ENCODE results near the gene TMEM123.

Gene TMEM123

GRCh38 chr11:102430158-102430836 is 22.3 kb downstream of the TMEM123 start:
- ATAC-seq = no peak
- no peak for TF ChIP-seq TCF4 (CRISPR knock-in tag; IDR thresholded peaks at IDR 0.05; ENCODE audit: borderline replicate concordance)
- no peak for TF ChIP-seq POU6F1 (CRISPR knock-in tag; IDR thresholded peaks at IDR 0.05; ENCODE audit: borderline replicate concordance, low read depth)
- TF ChIP-seq ARNTL (CRISPR knock-in tag; IDR thresholded peaks at IDR 0.05; ENCODE audit: borderline replicate concordance, low read depth) = no peak
- TF ChIP-seq ZFP3 (CRISPR knock-in tag; IDR thresholded peaks at IDR 0.05) = no peak
- TF ChIP-seq CREB5 (CRISPR knock-in tag; IDR thresholded peaks at IDR 0.05; ENCODE audit: low read depth) = no peak
- no peak for TF ChIP-seq CSDC2 (CRISPR knock-in tag; IDR thresholded peaks at IDR 0.05)
- no peak for TF ChIP-seq ZNF70 (CRISPR knock-in tag; IDR thresholded peaks at IDR 0.05)
- TF ChIP-seq ESRRG (CRISPR knock-in tag; IDR thresholded peaks at IDR 0.05) = no peak
- TF ChIP-seq ZNF8 (CRISPR knock-in tag; IDR thresholded peaks at IDR 0.05) = no peak
- no peak for TF ChIP-seq ZFP30 (CRISPR knock-in tag; IDR thresholded peaks at IDR 0.05)
- TF ChIP-seq TOX (CRISPR knock-in tag; IDR thresholded peaks at IDR 0.05; ENCODE audit: borderline replicate concordance) = no peak
- TF ChIP-seq PPARA (CRISPR knock-in tag; IDR thresholded peaks at IDR 0.05; ENCODE audit: borderline replicate concordance) = no peak
- no peak for TF ChIP-seq OSR1 (CRISPR knock-in tag; IDR thresholded peaks at IDR 0.05)
- TF ChIP-seq ISL1 (CRISPR knock-in tag; IDR thresholded peaks at IDR 0.05) = no peak

- ATAC-seq = no peak
- TF ChIP-seq POU6F1 (CRISPR knock-in tag; IDR thresholded peaks at IDR 0.05; ENCODE audit: borderline replicate concordance, low read depth) = no peak
- no peak for TF ChIP-seq PATZ1 (CRISPR knock-in tag; IDR thresholded peaks at IDR 0.05; ENCODE audit: borderline replicate concordance)
Observed at GRCh38 chr11:102429691-102430090, 22.9 kb downstream of the TMEM123 start.

- ATAC-seq = no peak
- no peak for TF ChIP-seq ZNF8 (CRISPR knock-in tag; IDR thresholded peaks at IDR 0.05)
- TF ChIP-seq PATZ1 (CRISPR knock-in tag; IDR thresholded peaks at IDR 0.05; ENCODE audit: borderline replicate concordance) = no peak
- TF ChIP-seq ZNF565 (CRISPR knock-in tag; conservative IDR thresholded peaks at IDR 0.05; ENCODE audit: low read depth) = no peak
- TF ChIP-seq GLIS3 (CRISPR knock-in tag; IDR thresholded peaks at IDR 0.05) = no peak
- TF ChIP-seq ZNF70 (CRISPR knock-in tag; IDR thresholded peaks at IDR 0.05) = no peak
- no peak for TF ChIP-seq ZFP30 (CRISPR knock-in tag; IDR thresholded peaks at IDR 0.05)
- no peak for TF ChIP-seq ZC3H10 (CRISPR knock-in tag; IDR thresholded peaks at IDR 0.05)
- TF ChIP-seq CSRNP3 (CRISPR knock-in tag; IDR thresholded peaks at IDR 0.05) = no peak
- no peak for TF ChIP-seq POU6F1 (CRISPR knock-in tag; IDR thresholded peaks at IDR 0.05; ENCODE audit: borderline replicate concordance, low read depth)
- no peak for TF ChIP-seq BACH2 (CRISPR knock-in tag; IDR thresholded peaks at IDR 0.05; ENCODE audit: borderline replicate concordance)
- TF ChIP-seq RARB (CRISPR knock-in tag; IDR thresholded peaks at IDR 0.05) = no peak
- no peak for TF ChIP-seq TOX (CRISPR knock-in tag; IDR thresholded peaks at IDR 0.05; ENCODE audit: borderline replicate concordance)
- no peak for TF ChIP-seq ISL1 (CRISPR knock-in tag; IDR thresholded peaks at IDR 0.05)
- TF ChIP-seq CREB5 (CRISPR knock-in tag; IDR thresholded peaks at IDR 0.05; ENCODE audit: low read depth) = no peak
- TF ChIP-seq ZFP3 (CRISPR knock-in tag; IDR thresholded peaks at IDR 0.05) = no peak
- no peak for TF ChIP-seq CSDC2 (CRISPR knock-in tag; IDR thresholded peaks at IDR 0.05)
- no peak for TF ChIP-seq SNAI2 (CRISPR knock-in tag; IDR thresholded peaks at IDR 0.05)
Observed at GRCh38 chr11:102429226-102429625, 23.3 kb downstream of the TMEM123 start.
